ENCODE measurements around the gene LAMB2.

GRCh38 chr3:49161197-49161596 lies 28.3 kb upstream of the LAMB2 start:
- TF ChIP-seq CTCF (IDR thresholded peaks at IDR 0.05) (no peak), POLR2A (IDR thresholded peaks at IDR 0.05) (no peak)

Measured in thyroid gland (tissue), 4 donors.